H1 (cell line): ENCODE results near the gene TRAF3IP3. TPM values are rescaled to one million over a fixed set of nuclear protein-coding genes. Genes with fewer than 3 reads are reported as not detected.

Experiments used
- CTCF ChIA-PET: fragments of 300-600 bp; sonication (Branson Sonifier 250); formaldehyde crosslinking; loops from one replicate; lab custom pipeline; 2021; ENCODE audit not compliant: partially characterized antibody; lab: Charles Lee
- POLR2A ChIA-PET: fragments of 300-600 bp; sonication (Branson Sonifier 250); formaldehyde crosslinking; loops from one replicate; lab custom pipeline; 2021; ENCODE audit warnings: inconsistent platforms; ENCODE audit not compliant: partially characterized antibody; lab: Charles Lee
- DNase-seq, 2 experiments: peaks; one replicate each; pipeline versions ENCODE4 v3.0.0 to v3.0.0-alpha.2; 2010 to 2022; ENCODE audit warnings: low spot score in 2 of 2, low read depth in 1 of 2, mixed read lengths in 1 of 2
- FAIRE-seq: peaks from 2 replicates; lab custom pipeline; 2011; peaks lifted over from hg19 to GRCh38; lab: Jason Lieb, UNC
- H2AFZ ChIP-seq: 2 replicates; pipeline ENCODE4 v1.8.1; 2012; ENCODE audit warnings: low read length, inconsistent platforms
- H2AK5ac ChIP-seq: 2 replicates; pipeline ENCODE4 v1.6.1; 2013; ENCODE audit warnings: low read depth, low read length
- H2BK120ac ChIP-seq: replicated peaks from 2 replicates; pipeline ENCODE3; 2013; ENCODE audit warnings: low read depth, low read length, inconsistent platforms
- H2BK12ac ChIP-seq: 2 replicates; pipeline ENCODE4 v1.6.1; 2013; ENCODE audit warnings: low read depth, low read length
- H2BK15ac ChIP-seq: 2 replicates; pipeline ENCODE4 v1.6.1; 2013; ENCODE audit warnings: low read length
- H2BK20ac ChIP-seq: 2 replicates; pipeline ENCODE4 v1.6.1; 2013; ENCODE audit warnings: low read length
- H2BK5ac ChIP-seq: 2 replicates; pipeline ENCODE4 v1.6.1; 2013; ENCODE audit warnings: low read depth, low read length
- H3K14ac ChIP-seq: 2 replicates; pipeline ENCODE4 v1.6.1; 2013; ENCODE audit warnings: inconsistent platforms; ENCODE audit not compliant: insufficient read length
- H3K18ac ChIP-seq: 2 replicates; pipeline ENCODE4 v1.6.1; 2013; ENCODE audit warnings: low read length; ENCODE audit errors: extremely low read depth
- H3K23ac ChIP-seq: 2 replicates; pipeline ENCODE4 v1.6.1; 2013; ENCODE audit warnings: inconsistent platforms; ENCODE audit not compliant: insufficient read length
- H3K23me2 ChIP-seq: 2 replicates; pipeline ENCODE4 v1.6.1; 2013; ENCODE audit warnings: low read depth, low read length
- H3K27ac ChIP-seq: 2 replicates; pipeline ENCODE4 v1.6.1; 2011; ENCODE audit warnings: low read depth, low read length, inconsistent platforms
- H3K27me3 ChIP-seq, 4 experiments: replicated peaks in 1 of 4; 1 replicate in 1 of 4; 2 replicates in 3 of 4; pipeline versions ENCODE4 v1.6.1 to v1.8.1; 2011 to 2013; ENCODE audit warnings: low read length in 3 of 4, mild to moderate bottlenecking in 3 of 4, inconsistent platforms in 2 of 4, mixed read lengths in 2 of 4, moderate library complexity in 1 of 4; ENCODE audit not compliant: control insufficient read depth in 3 of 4, insufficient read depth in 3 of 4; ENCODE audit errors: extremely low read depth in 1 of 4
- H3K36me3 ChIP-seq, 4 experiments: 2 replicates each; pipeline versions ENCODE4 v1.6.1 to v1.8.1; 2011 to 2013; ENCODE audit warnings: mild to moderate bottlenecking in 4 of 4, low read length in 3 of 4, moderate library complexity in 2 of 4, control low read depth in 1 of 4, inconsistent platforms in 1 of 4; ENCODE audit not compliant: insufficient read depth in 4 of 4, control insufficient read depth in 2 of 4
- H3K4ac ChIP-seq: replicated peaks from 2 replicates; pipeline ENCODE3; 2013; ENCODE audit warnings: low read length, low read depth, mixed read lengths, inconsistent platforms; ENCODE audit not compliant: insufficient read length
- H3K4me1 ChIP-seq, 4 experiments: replicated peaks in 1 of 4; 1 replicate in 1 of 4; 2 replicates in 3 of 4; pipeline versions ENCODE4 v1.6.1 to v1.8.1; 2011 to 2013; ENCODE audit warnings: low read length in 3 of 4, inconsistent platforms in 2 of 4, mixed read lengths in 1 of 4; ENCODE audit not compliant: insufficient read depth in 4 of 4, control insufficient read depth in 3 of 4
- H3K4me2 ChIP-seq, 2 experiments: 2 replicates each; pipeline versions ENCODE4 v1.6.1 to v1.8.1; 2011 to 2013; ENCODE audit warnings: low read depth in 2 of 2, low read length in 2 of 2, control low read depth in 1 of 2, inconsistent platforms in 1 of 2, mild to moderate bottlenecking in 1 of 2; ENCODE audit not compliant: insufficient read depth in 1 of 2
- H3K4me3 ChIP-seq, 4 experiments: fragments of 200-600, 300-600 bp in 1 of 4; sonication (generic), shearing (Covaris generic), sonication (Bioruptor Twin) in 1 of 4; 2 replicates each; pipeline versions ENCODE4 v1.5.1 to v1.8.1; 2011 to 2016; ENCODE audit warnings: low read length in 4 of 4, low read depth in 3 of 4, control low read depth in 2 of 4, inconsistent platforms in 2 of 4, mild to moderate bottlenecking in 2 of 4, mixed read lengths in 1 of 4, moderate library complexity in 1 of 4; ENCODE audit not compliant: insufficient read depth in 2 of 4; ENCODE audit errors: extremely low read depth in 1 of 4
- H3K56ac ChIP-seq: replicated peaks from 2 replicates; pipeline ENCODE3; 2013; ENCODE audit warnings: low read depth, mild to moderate bottlenecking, mixed read lengths, low read length, inconsistent platforms; ENCODE audit not compliant: insufficient read length
- H3K79me1 ChIP-seq: 2 replicates; pipeline ENCODE4 v1.6.1; 2013; ENCODE audit warnings: low read depth, low read length, control low read depth
- H3K79me2 ChIP-seq, 2 experiments: 2 replicates each; pipeline versions ENCODE4 v1.6.1 to v1.8.1; 2012 to 2013; ENCODE audit warnings: low read length in 2 of 2, mild to moderate bottlenecking in 2 of 2, inconsistent platforms in 1 of 2; ENCODE audit not compliant: insufficient read depth in 2 of 2, control insufficient read depth in 1 of 2
- H3K9ac ChIP-seq, 4 experiments: replicated peaks in 1 of 4; 1 replicate in 1 of 4; 2 replicates in 3 of 4; pipeline versions ENCODE4 v1.6.1 to v1.8.1; 2011 to 2013; ENCODE audit warnings: low read depth in 3 of 4, low read length in 3 of 4, control low read depth in 2 of 4, mild to moderate bottlenecking in 2 of 4, moderate library complexity in 2 of 4, inconsistent platforms in 1 of 4; ENCODE audit errors: extremely low read depth in 1 of 4
- H3K9me3 ChIP-seq, 2 experiments: 2 replicates each; pipeline versions ENCODE4 v1.6.1 to v1.8.1; 2012 to 2013; ENCODE audit warnings: mild to moderate bottlenecking in 2 of 2, moderate library complexity in 2 of 2, control low read depth in 1 of 2, inconsistent platforms in 1 of 2, low read depth in 1 of 2, low read length in 1 of 2, mixed read lengths in 1 of 2; ENCODE audit not compliant: insufficient read depth in 2 of 2
- H4K20me1 ChIP-seq, 2 experiments: replicated peaks in 1 of 2; 2 replicates each; pipeline versions ENCODE3 to v1.8.1; 2011 to 2013; ENCODE audit warnings: inconsistent platforms in 2 of 2, low read length in 2 of 2, mild to moderate bottlenecking in 1 of 2; ENCODE audit not compliant: insufficient read depth in 2 of 2, control insufficient read depth in 1 of 2
- H4K5ac ChIP-seq: 2 replicates; pipeline ENCODE4 v1.6.1; 2013; ENCODE audit warnings: low read length, low read depth, mixed read lengths, inconsistent platforms; ENCODE audit not compliant: insufficient read length
- H4K8ac ChIP-seq: 2 replicates; pipeline ENCODE4 v1.8.0; 2013; ENCODE audit warnings: mild to moderate bottlenecking, moderate library complexity, low read length, inconsistent platforms; ENCODE audit not compliant: insufficient read depth; ENCODE audit errors: extremely low read depth
- H4K91ac ChIP-seq: replicated peaks from 2 replicates; pipeline ENCODE3; 2013; ENCODE audit warnings: low read length, mixed read lengths, inconsistent platforms; ENCODE audit not compliant: insufficient read length
- ASH2L ChIP-seq: fragments of 200-600, 300-600 bp; sonication (generic); IDR thresholded peaks from one replicate; pipeline ENCODE4 v1.7.1; 2017; ENCODE audit warnings: low read length
- BCL11A ChIP-seq, 2 experiments: IDR thresholded peaks; one replicate each; pipeline ENCODE4 v1.6.1; 2011; ENCODE audit warnings: low read depth in 2 of 2, low read length in 2 of 2, mild to moderate bottlenecking in 2 of 2
- BRCA1 ChIP-seq: IDR thresholded peaks from 2 replicates; pipeline ENCODE4 v1.6.1; 2012; ENCODE audit warnings: low read depth, low read length, improper control_type of control experiment
- CBX5 ChIP-seq: fragments of 300-800, 300-1000 bp; sonication (generic); IDR thresholded peaks from 2 replicates; pipeline ENCODE4 v1.7.1; 2016; ENCODE audit warnings: antibody characterized with exemption, low read length, low read depth
- CEBPB ChIP-seq: IDR thresholded peaks from 2 replicates; pipeline ENCODE4 v1.6.1; 2012; ENCODE audit warnings: low read depth, low read length
- CREB1 ChIP-seq: IDR thresholded peaks from 2 replicates; pipeline ENCODE4 v1.6.1; 2012; ENCODE audit warnings: inconsistent platforms
- EP300 ChIP-seq, 2 experiments: IDR thresholded peaks; 1 replicate in 1 of 2; 2 replicates in 1 of 2; pipeline ENCODE4 v1.6.1; 2011 to 2012; ENCODE audit warnings: low read depth in 2 of 2, low read length in 2 of 2, mild to moderate bottlenecking in 2 of 2, borderline replicate concordance in 1 of 2, inconsistent platforms in 1 of 2, moderate library complexity in 1 of 2
- KDM4A ChIP-seq: IDR thresholded peaks from one replicate; pipeline ENCODE4 v1.7.1; 2012; ENCODE audit warnings: low read depth, mild to moderate bottlenecking, moderate library complexity, low read length, inconsistent platforms; ENCODE audit not compliant: severe bottlenecking
- RXRA ChIP-seq: IDR thresholded peaks from 2 replicates; pipeline ENCODE4 v1.6.1; 2011; ENCODE audit warnings: low read depth, mild to moderate bottlenecking, low read length, moderate library complexity; ENCODE audit not compliant: insufficient read depth
- SP2 ChIP-seq: IDR thresholded peaks from 2 replicates; pipeline ENCODE4 v1.6.1; 2012; ENCODE audit warnings: mild to moderate bottlenecking, low read length, inconsistent platforms
- TAF7 ChIP-seq: optimal IDR thresholded peaks from 2 replicates; pipeline ENCODE3; 2011; ENCODE audit warnings: low read depth, mild to moderate bottlenecking, inconsistent platforms, low read length, moderate library complexity, borderline replicate concordance
- YY1 ChIP-seq: IDR thresholded peaks from 2 replicates; pipeline ENCODE4 v1.6.1; 2011; ENCODE audit warnings: low read depth, mild to moderate bottlenecking, low read length
- WGBS, 2 experiments: shearing (Covaris generic) in 1 of 2; methylation state at CpG; one replicate each; pipeline versions ENCODE4 v1.1.6 to v1.1.7; 2013 to 2015; ENCODE audit warnings: low lambda C conversion rate in 2 of 2, mixed read lengths in 2 of 2, inconsistent platforms in 1 of 2, low coverage in 1 of 2, missing lambda C conversion rate in 1 of 2; ENCODE audit not compliant: insufficient replicate concordance in 2 of 2, insufficient coverage in 1 of 2, insufficient read length in 1 of 2; ENCODE audit errors: extremely low coverage in 1 of 2, missing lambda C conversion rate in 1 of 2; 5-methylcytosine and 5-hydroxymethylcytosine counted together
- polyA plus RNA-seq, 7 experiments: library from polyadenylated mRNA; depleted of rRNA in 3 of 7; stranded (reverse) in 5 of 7; unstranded in 2 of 7; fragments of >200 nt in 5 of 7; fragments of 200-250 nt in 2 of 7; gene quantifications; 1 replicate in 5 of 7; 2 replicates in 1 of 7; 4 replicates in 1 of 7; pipeline versions ENCODE4 v1.2.1 to v1.2.3, GENCODE V29; 2011 to 2013; ENCODE audit warnings: missing spikeins in 2 of 7, mixed read lengths in 2 of 7
- total RNA-seq: library from RNA; stranded (reverse); fragmentation: NEBNext Ultra II Directional; extraction: Animal tissue kit (Norgen Biotek cat#: 25700); gene quantifications from 2 replicates; pipeline ENCODE4 v1.2.1, GENCODE V29; 2021
- TF ChIP-seq, protein P1 (sequence below), 3 experiments: IDR thresholded peaks; 1 replicate in 2 of 3; 2 replicates in 1 of 3; pipeline versions ENCODE4 v1.5.1 to v1.6.1; 2011; ENCODE audit warnings: low read length in 3 of 3, mild to moderate bottlenecking in 3 of 3, inconsistent platforms in 2 of 3, low read depth in 1 of 3, moderate library complexity in 1 of 3; ENCODE audit not compliant: insufficient read depth in 1 of 3; ENCODE audit errors: control extremely low read depth in 1 of 3

The TRAF3IP3 gene
- total and polyA plus RNA-seq, 2 of the 8 experiments (the other 6 are each of a cell fraction or from before 2014, with no cell fraction given), result not detected

DNA sequence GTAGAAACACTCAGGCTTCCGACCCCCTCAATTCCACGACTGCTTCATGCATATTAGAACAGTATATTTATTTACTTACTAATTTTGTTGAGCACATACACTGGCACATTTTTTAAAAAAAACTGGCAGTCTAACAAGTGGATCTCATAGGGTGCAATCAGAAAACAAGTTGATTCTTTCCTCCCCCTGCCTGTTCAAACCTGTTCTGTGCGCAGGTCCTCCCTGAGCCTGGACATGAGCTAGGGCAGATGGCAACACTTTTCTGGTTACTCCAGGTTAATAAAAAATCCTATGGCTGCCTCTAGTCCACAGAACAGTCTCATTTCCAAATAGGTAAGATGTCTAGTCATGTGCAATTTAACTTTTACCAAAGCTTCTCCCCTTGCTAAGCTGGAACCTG is 32.6 kb upstream of the TRAF3IP3 start:
- Histone ChIP-seq H2BK5ac (no peak overlapping the region), H3K4me3 (no peak overlapping the region), H3K23ac (no peak overlapping the region), H3K14ac (no peak overlapping the region), H3K36me3 (no peaks in the 10 kb centered on the region), H2AFZ (no peak overlapping the region), H2BK120ac (no peak overlapping the region), H3K9me3 (no peaks in the 10 kb centered on the region), H2BK12ac (no peak overlapping the region), H3K27ac (no peak overlapping the region), H4K20me1 (no peaks in the 10 kb centered on the region), H3K27me3 (no peaks in the 10 kb centered on the region; a peak in 1 of 7 replicates), H3K4me2 (no peak overlapping the region), H3K18ac (no peak overlapping the region), H3K23me2 (no peaks in the 10 kb centered on the region), H3K79me1 (no peaks in the 10 kb centered on the region), H4K8ac (no peak overlapping the region), H2BK20ac (no peak overlapping the region), H3K4me1 (no peaks in the 10 kb centered on the region), H4K91ac (no peak overlapping the region), H2BK15ac (no peak overlapping the region), H2AK5ac (no peak overlapping the region), H3K9ac (no peak overlapping the region), H4K5ac (no peak overlapping the region), H3K56ac (no peak overlapping the region), H3K79me2 (no peaks in the 10 kb centered on the region), H3K4ac (no peak overlapping the region)
- DNase-seq, result no peak
- ChIA-PET POLR2A (no interaction called here), CTCF (interaction anchor here (1.3 to 5.3 kb wide), 4 partner anchors 13 to 147 kb away, joined by 3 to 31 read pairs (median 6); partner anchors contain the start of gene HSD11B1)
- WGBS, 2 experiments, result 94% methylated on average over 3 of the region's 3 CpGs; no CpG with 5 or more reads in 1 of the 2 experiments
- no peak for FAIRE-seq
- TF ChIP-seq RXRA, result no peak
- no peak for TF ChIP-seq CBX5
- no peak for TF ChIP-seq BCL11A (IDR thresholded peaks at IDR 0.05; ENCODE audit: low read depth in 2 of 2, low read length in 2 of 2)
- no peak for TF ChIP-seq TAF7
- no peak for TF ChIP-seq EP300 (IDR thresholded peaks at IDR 0.05; ENCODE audit: borderline replicate concordance in 1 of 2, low read depth in 2 of 2, low read length in 2 of 2)
- TF ChIP-seq KDM4A, result no peak
- no peak for TF ChIP-seq SP2
- TF ChIP-seq, protein P1, sequence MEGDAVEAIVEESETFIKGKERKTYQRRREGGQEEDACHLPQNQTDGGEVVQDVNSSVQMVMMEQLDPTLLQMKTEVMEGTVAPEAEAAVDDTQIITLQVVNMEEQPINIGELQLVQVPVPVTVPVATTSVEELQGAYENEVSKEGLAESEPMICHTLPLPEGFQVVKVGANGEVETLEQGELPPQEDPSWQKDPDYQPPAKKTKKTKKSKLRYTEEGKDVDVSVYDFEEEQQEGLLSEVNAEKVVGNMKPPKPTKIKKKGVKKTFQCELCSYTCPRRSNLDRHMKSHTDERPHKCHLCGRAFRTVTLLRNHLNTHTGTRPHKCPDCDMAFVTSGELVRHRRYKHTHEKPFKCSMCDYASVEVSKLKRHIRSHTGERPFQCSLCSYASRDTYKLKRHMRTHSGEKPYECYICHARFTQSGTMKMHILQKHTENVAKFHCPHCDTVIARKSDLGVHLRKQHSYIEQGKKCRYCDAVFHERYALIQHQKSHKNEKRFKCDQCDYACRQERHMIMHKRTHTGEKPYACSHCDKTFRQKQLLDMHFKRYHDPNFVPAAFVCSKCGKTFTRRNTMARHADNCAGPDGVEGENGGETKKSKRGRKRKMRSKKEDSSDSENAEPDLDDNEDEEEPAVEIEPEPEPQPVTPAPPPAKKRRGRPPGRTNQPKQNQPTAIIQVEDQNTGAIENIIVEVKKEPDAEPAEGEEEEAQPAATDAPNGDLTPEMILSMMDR (IDR thresholded peaks at IDR 0.05; ENCODE audit: control extremely low read depth in 1 of 3, insufficient read depth in 1 of 3, low read depth in 1 of 3, low read length in 3 of 3), result no peak
- TF ChIP-seq CEBPB, result no peak
- no peak for TF ChIP-seq BRCA1
- no peak for TF ChIP-seq ASH2L
- TF ChIP-seq CREB1, result no peak
- TF ChIP-seq YY1, result no peak
